ENCODE data around the gene SBF2.
"Not testable (repeated sequence)": the region's sequence is repeated elsewhere in the genome, so short reads cannot be mapped to it uniquely, and the experiment has no call there.

SBF2 gene

GRCh38 chr11:9747229-9747628, 546.8 kb downstream of the SBF2 start:
- no peak for DNase-seq (ENCODE audit: low read depth)

- no peak for DNase-seq (ENCODE audit: low read depth)
These were observed 548.4 kb downstream of the SBF2 start for GRCh38 chr11:9745411-9746211.

GRCh38 chr11:9743512-9743911, 550.5 kb downstream of the SBF2 start:
- not testable (repeated sequence) for DNase-seq (ENCODE audit: low read depth)

- no peak for DNase-seq (ENCODE audit: low read depth)
These were observed 552.8 kb downstream of the SBF2 start for GRCh38 chr11:9741260-9741659.

- DNase-seq (ENCODE audit: low read depth): no peak
These were observed 553.7 kb downstream of the SBF2 start for GRCh38 chr11:9740202-9740883.

- DNase-seq (ENCODE audit: low read depth): no peak
These were observed 554.7 kb downstream of the SBF2 start for GRCh38 chr11:9739123-9739900.

GRCh38 chr11:9738707-9739106, 555.3 kb downstream of the SBF2 start:
- DNase-seq (ENCODE audit: low read depth): no peak

- no peak for DNase-seq (ENCODE audit: low read depth)
These were observed 555.9 kb downstream of the SBF2 start for GRCh38 chr11:9738116-9738515.

- no peak for DNase-seq (ENCODE audit: low read depth)
These were observed 557.7 kb downstream of the SBF2 start for GRCh38 chr11:9736365-9736764.

- DNase-seq (ENCODE audit: low read depth): no peak
These were observed 558.1 kb downstream of the SBF2 start for GRCh38 chr11:9735919-9736318.

GRCh38 chr11:9735236-9735635, 558.8 kb downstream of the SBF2 start:
- no peak for DNase-seq (ENCODE audit: low read depth)

GRCh38 chr11:9733212-9733611, 560.8 kb downstream of the SBF2 start:
- DNase-seq (ENCODE audit: low read depth): no peak

- DNase-seq (ENCODE audit: low read depth): no peak
These were observed 561.6 kb downstream of the SBF2 start for GRCh38 chr11:9732453-9732852.

GRCh38 chr11:9731256-9731655, 562.8 kb downstream of the SBF2 start:
- no peak for DNase-seq (ENCODE audit: low read depth)
